Fibroblast of pulmonary artery (primary cell): Measurements from ENCODE around the gene CFAP68.

Experiments used
- DNase-seq: peaks from one replicate; pipeline ENCODE4 v3.0.0-alpha.2; 2010; ENCODE audit warnings: low read depth
- H3K4me3 ChIP-seq: replicated peaks from 2 replicates; pipeline ENCODE4 v1.5.1; 2011; ENCODE audit warnings: low read depth, mild to moderate bottlenecking, control low read depth, low read length, moderate library complexity
- TF ChIP-seq, protein P1 (sequence below): IDR thresholded peaks from 2 replicates; pipeline ENCODE4 v1.5.1; 2011; ENCODE audit warnings: mild to moderate bottlenecking, control low read depth, low read length, inconsistent platforms; ENCODE audit errors: missing control alignments

Gene CFAP68

DNA sequence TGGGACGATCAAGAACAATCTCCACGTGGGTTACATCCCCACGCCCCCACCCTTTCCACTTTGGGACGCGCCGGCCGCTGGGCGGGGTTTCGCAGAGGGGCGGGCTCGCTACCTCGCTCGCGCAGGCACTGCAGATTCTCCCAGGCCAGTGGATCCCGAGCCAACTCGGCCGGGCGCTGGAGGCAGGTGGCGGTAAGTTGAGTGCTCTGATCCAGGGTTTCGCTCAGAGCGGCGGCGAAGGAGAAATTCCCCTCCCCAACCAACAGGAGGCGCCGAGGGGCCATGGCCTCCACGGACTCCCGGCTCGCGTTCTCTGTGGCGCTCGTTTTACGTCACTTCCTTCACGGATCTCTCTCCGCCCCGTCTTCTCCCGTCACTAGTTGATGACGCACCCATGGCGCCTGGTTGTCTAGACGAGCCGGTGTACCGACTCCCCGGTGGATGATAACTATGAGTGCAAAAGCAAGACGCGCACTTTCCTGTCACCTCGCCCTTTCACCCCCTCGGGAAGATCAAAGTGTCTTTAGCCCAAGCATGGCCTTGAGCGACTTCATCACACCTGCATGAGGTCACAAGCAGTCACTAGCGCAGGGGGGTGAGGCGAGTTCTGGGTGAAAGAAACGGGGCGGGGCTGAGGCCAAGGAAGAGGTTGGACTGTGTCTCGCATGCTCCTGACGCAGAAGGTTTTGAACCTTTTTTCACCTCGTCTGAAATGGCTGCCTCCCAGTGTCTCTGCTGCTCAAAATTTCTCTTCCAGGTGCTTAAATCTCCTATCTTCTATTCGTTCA is at the start of gene CFAP68, which contains the start of gene FDXACB1:
Gene CFAP68 (plus strand): TSS at position 693 of the 788 bp plus-strand sequence. CDS start 20 bp downstream, at position 713.
Gene FDXACB1 (minus strand): TSS at position 317 of the 788 bp plus-strand sequence. CDS start 33 bp downstream, at position 284.
- TF ChIP-seq, protein P1, sequence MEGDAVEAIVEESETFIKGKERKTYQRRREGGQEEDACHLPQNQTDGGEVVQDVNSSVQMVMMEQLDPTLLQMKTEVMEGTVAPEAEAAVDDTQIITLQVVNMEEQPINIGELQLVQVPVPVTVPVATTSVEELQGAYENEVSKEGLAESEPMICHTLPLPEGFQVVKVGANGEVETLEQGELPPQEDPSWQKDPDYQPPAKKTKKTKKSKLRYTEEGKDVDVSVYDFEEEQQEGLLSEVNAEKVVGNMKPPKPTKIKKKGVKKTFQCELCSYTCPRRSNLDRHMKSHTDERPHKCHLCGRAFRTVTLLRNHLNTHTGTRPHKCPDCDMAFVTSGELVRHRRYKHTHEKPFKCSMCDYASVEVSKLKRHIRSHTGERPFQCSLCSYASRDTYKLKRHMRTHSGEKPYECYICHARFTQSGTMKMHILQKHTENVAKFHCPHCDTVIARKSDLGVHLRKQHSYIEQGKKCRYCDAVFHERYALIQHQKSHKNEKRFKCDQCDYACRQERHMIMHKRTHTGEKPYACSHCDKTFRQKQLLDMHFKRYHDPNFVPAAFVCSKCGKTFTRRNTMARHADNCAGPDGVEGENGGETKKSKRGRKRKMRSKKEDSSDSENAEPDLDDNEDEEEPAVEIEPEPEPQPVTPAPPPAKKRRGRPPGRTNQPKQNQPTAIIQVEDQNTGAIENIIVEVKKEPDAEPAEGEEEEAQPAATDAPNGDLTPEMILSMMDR, result peak; percentile 89
- DNase-seq, result peak; percentile 99
- peak within 1 kb of the TSS; percentile 74 for H3K4me3 ChIP-seq

GRCh38 chr11:111833524-111833923 is 45.8 kb upstream of the CFAP68 start:
- no peak overlapping the region for H3K4me3 ChIP-seq
- TF ChIP-seq, protein P1, result no peak
- peak; percentile 17 for DNase-seq

GRCh38 chr11:111834432-111835163 is 44.7 kb upstream of the CFAP68 start:
- TF ChIP-seq, protein P1, result no peak
- no peak for DNase-seq
- H3K4me3 ChIP-seq, result no peak overlapping the region

DNA sequence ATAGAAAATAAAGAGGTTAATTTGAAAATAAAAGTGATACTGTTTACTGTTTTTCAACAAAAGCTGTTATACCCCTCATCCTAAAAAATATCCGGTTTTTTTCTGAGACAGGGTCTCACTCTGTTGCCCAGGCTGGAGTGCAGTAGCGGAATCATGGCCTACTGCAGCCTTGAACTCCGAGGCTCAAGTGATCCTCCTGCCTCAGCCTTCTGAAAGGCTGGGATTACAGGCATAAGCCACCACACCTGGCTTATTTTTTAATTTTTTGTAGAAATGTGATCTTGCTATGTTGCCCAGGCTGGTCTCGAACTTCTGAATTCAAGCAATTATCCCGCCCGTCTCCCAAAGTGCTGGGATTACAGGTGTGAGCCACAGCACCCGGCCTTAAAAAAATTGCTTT is 43.7 kb upstream of the CFAP68 start:
- TF ChIP-seq, protein P1, result no peak
- DNase-seq, result no peak
- no peak overlapping the region for H3K4me3 ChIP-seq

- TF ChIP-seq, protein P1, result no peak
- H3K4me3 ChIP-seq, result no peak overlapping the region
- no peak for DNase-seq
These were observed 43.2 kb upstream of the CFAP68 start for GRCh38 chr11:111836162-111836561.

DNA sequence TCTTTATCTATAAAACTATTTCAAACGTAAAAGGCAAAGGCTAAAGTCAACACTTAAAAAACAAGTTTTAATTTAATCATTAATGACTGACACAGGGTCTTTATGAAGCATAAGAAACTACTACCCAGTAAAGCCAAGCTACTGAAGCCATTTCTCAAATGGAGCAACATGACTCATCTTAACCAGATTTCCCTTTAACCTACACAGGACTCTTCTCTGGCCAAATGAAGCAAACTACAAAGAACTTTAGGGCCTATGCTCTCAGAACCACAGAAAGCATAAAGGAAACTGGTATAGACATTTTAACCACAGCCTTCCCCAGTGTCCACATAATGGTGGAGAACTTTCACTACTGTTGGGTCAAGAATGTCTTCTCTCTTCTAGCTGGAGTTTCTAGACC is 42.6 kb upstream of the CFAP68 start:
- peak; percentile 29 for DNase-seq
- no peak overlapping the region for H3K4me3 ChIP-seq

More for the DNA sequence above, 42.6 kb upstream of the CFAP68 start:
- TF ChIP-seq, protein P1, result no peak
